Bronchial epithelial cell (primary cell): ENCODE results near the gene PAQR4. TPM values are rescaled to one million over a fixed set of nuclear protein-coding genes. Genes with fewer than 3 reads are reported as not detected.

Experiments
- DNase-seq: peaks from one replicate; pipeline ENCODE4 v3.0.0-alpha.2; 2010; ENCODE audit warnings: low read depth
- FAIRE-seq: peaks from 2 replicates; lab custom pipeline; 2011; peaks lifted over from hg19 to GRCh38; lab: Jason Lieb, UNC
- H3K27me3 ChIP-seq: 2 replicates; pipeline ENCODE4 v1.5.1; 2011; ENCODE audit warnings: low read length; ENCODE audit not compliant: control insufficient read depth, insufficient read depth
- H3K36me3 ChIP-seq: 2 replicates; pipeline ENCODE4 v1.5.1; 2011; ENCODE audit warnings: low read length; ENCODE audit not compliant: control insufficient read depth, insufficient read depth
- H3K4me3 ChIP-seq: 2 replicates; pipeline ENCODE4 v1.5.1; 2011; ENCODE audit warnings: mild to moderate bottlenecking, low read depth, low read length, control low read depth
- CTCF ChIP-seq: IDR thresholded peaks from 2 replicates; pipeline ENCODE4 v1.5.1; 2011; ENCODE audit warnings: mild to moderate bottlenecking, moderate library complexity, low read length, control low read depth, inconsistent platforms; ENCODE audit not compliant: insufficient read depth, severe bottlenecking
- total RNA-seq: library from RNA; depleted of rRNA; stranded (reverse); fragments of >200 nt; gene quantifications from 2 replicates; pipeline ENCODE4 v1.2.1, GENCODE V29; 2014

PAQR4 gene
- total RNA-seq, 1 donor from 2014 or later, result 5.3 TPM

GRCh38 chr16:3009568-3010390 is 40.6 kb downstream of the PAQR4 start:
- DNase-seq, result peak; percentile 79

GRCh38 chr16:3010510-3010909 is 41.4 kb downstream of the PAQR4 start:
- H3K4me3 ChIP-seq, result no peak overlapping the region
- H3K27me3 ChIP-seq, result peaks cover 5% of the 10 kb centered on the region
- H3K36me3 ChIP-seq, result peaks cover 2% of the 10 kb centered on the region
- DNase-seq (no peak), FAIRE-seq (no peak)
- no peak for TF ChIP-seq CTCF

More at GRCh38 chr16:3009568-3010390, 40.6 kb downstream of the PAQR4 start:
- H3K4me3 ChIP-seq, result no peak overlapping the region
- peaks cover 5% of the 10 kb centered on the region for H3K27me3 ChIP-seq
- FAIRE-seq, result no peak
- TF ChIP-seq CTCF, result no peak
- H3K36me3 ChIP-seq, result peaks cover 2% of the 10 kb centered on the region

- DNase-seq, result no peak
- Histone ChIP-seq H3K27me3 (peaks cover 5% of the 10 kb centered on the region), H3K4me3 (no peak overlapping the region), H3K36me3 (no peaks in the 10 kb centered on the region)
- FAIRE-seq, result no peak
- no peak for TF ChIP-seq CTCF
Observed at GRCh38 chr16:3012246-3012645, 43.1 kb downstream of the PAQR4 start.

- Histone ChIP-seq H3K27me3 (peaks cover 5% of the 10 kb centered on the region), H3K36me3 (no peaks in the 10 kb centered on the region), H3K4me3 (no peak within 1 kb of the TSS)
- DNase-seq (no peak), FAIRE-seq (no peak)
- TF ChIP-seq CTCF, result no peak
Observed at GRCh38 chr16:3012828-3013420, 43.8 kb downstream of the PAQR4 start, which contains the start of gene CLDN9. TSS of gene CLDN9 (plus strand) at chr16:3012923. CDS start at chr16:3013363, 440 bp downstream.

- no peak for TF ChIP-seq CTCF
Observed at GRCh38 chr16:3013491-3013951, 44.4 kb downstream of the PAQR4 start.

More at GRCh38 chr16:3013491-3013951, 44.4 kb downstream of the PAQR4 start:
- Histone ChIP-seq H3K36me3 (no peaks in the 10 kb centered on the region), H3K4me3 (no peak overlapping the region), H3K27me3 (peaks cover 5% of the 10 kb centered on the region)
- DNase-seq, result no peak
- FAIRE-seq, result no peak
